Embryonic facial prominence (tissue), 1 donor: ENCODE results near the gene TOR4A.

Experiments
- DNase-seq: peaks from one replicate; pipeline ENCODE4 v3.0.0-alpha.2; 2016; ENCODE audit errors: extremely low spot score

Gene TOR4A

DNA sequence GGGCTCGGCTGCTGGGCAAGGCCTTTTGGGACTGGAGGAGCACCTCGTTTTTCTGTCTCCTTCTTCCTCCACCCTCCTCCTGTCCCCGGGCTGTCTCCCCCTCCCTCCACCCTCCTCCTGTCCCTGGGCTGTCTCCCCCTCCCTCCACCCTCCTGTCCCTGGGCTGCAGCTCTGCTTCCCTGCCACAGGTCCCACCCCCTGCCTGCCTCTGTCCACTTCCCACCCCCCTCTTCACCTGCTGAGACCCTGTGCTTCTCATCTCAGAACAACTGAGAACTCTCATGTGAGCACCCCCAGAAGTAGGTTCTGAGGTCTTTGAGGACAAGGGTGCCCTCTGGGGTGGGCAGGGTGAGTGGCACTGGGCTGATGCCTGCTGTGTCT, 5.8 kb upstream of the TOR4A start:
- no peak for DNase-seq

DNA sequence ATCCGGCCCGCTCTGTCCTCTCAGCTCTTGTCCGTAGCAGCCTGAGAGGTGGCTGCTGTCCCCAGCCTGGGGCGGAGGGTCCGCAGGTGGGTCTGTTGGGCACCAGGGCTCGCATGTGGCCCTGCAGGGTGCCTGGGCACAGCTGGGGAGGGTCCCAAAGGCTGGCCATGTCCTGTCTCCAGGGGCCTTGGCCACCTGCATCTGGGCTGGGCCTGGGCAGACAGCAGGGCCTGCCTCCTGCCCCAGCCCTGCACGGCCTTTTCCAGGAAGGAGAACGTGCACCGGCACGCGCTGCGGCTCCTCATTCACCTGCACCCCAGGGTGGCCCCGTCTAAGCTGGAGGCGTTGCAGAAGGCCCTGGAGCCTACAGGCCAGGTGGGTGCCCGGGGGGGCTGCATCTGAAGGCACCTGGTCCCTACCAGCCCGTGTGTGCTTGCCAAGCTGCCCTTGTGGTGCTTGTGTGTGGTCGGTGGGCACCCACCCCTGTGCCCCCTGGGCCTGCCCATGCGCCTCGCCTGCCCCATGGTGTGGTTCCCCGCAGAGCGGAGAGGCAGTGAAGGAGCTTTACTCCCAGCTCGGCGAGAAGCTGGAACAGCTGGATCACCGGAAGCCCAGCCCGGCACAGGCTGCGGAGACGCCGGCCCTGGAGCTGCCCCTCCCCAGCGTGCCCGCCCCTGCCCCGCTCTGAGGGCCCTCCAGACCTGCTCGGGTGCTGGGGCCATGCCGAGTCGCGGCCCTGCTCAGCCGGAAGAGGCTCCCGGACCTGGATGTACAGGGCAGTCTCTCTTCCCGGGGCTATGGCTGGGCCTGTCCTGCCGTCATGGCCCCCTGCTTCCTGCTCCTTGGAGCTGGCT, 5.1 kb upstream of the TOR4A start:
- DNase-seq: no peak

DNA sequence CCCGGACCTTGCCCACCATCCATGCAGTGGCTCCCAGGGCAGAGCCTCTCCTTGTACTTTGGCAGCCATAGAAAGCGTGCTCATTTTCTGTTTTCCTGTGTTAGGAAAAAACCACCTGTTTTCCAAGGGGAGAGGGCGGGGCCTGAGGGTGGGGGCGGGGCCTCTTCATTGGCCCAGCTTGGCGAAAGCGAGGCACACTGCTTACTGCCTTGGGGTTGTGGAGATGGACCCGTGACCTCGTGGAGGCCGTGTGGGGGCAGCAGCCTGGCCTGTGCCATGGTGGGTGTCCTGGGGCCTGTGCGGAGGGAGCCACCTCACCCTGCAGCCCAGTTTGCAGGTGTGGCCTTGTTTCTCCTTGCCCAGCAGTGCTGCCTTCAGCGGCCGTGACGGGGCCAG, 4.4 kb upstream of the TOR4A start:
- no peak for DNase-seq

DNA sequence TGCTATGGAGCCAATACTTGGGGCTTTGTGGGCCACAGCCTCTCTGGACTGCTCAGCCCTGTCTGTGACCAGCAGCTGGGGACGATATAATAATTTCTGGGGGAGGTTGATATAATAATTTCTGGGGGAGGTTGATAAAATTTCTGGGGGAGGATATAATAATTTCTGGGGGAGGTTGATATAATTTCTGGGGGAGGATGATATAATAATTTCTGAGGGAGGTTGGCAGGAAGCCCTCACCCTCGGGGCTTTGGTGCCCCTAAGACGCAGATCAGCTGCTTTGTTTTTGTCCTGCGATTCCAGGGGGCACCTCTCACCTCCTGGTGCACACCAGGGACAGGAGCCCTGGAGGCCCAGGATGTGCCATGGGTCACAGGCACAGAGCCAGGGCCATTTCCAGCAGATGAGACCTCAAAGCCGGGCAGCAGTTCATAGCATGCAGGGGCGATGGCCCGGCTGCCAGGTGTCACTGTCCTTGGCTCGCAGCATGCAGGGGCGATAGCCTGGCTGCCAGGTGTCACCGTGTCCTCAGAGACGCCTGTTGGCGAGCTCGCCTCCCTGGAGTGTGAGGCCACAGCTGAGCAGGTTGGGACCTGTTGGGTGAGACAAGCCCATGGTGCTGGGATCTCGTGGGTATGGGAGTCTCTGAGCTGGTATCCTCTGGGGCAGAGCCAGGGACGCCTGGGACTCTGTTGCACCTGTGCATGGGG, 3.8 kb upstream of the TOR4A start:
- no peak for DNase-seq

DNA sequence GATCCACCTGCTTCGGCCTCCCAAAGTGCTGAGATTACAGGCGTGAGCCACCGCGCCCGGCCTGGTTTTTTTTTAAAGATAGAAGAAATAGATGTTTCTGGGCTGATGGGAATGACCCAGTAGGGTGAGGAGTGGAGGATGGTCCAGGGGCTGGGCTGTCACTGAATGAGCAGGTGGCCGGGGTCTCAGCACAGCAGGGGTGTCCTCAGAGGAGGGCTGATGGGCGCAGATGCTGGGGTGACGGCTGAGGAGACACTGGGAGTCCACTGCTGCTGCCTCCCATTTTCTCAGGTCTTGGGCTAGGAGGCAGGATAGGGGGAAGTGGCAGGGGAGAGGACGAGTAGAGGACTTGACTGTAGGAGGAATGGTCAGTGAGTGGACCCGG, 2.3 kb upstream of the TOR4A start:
- DNase-seq: no peak

DNA sequence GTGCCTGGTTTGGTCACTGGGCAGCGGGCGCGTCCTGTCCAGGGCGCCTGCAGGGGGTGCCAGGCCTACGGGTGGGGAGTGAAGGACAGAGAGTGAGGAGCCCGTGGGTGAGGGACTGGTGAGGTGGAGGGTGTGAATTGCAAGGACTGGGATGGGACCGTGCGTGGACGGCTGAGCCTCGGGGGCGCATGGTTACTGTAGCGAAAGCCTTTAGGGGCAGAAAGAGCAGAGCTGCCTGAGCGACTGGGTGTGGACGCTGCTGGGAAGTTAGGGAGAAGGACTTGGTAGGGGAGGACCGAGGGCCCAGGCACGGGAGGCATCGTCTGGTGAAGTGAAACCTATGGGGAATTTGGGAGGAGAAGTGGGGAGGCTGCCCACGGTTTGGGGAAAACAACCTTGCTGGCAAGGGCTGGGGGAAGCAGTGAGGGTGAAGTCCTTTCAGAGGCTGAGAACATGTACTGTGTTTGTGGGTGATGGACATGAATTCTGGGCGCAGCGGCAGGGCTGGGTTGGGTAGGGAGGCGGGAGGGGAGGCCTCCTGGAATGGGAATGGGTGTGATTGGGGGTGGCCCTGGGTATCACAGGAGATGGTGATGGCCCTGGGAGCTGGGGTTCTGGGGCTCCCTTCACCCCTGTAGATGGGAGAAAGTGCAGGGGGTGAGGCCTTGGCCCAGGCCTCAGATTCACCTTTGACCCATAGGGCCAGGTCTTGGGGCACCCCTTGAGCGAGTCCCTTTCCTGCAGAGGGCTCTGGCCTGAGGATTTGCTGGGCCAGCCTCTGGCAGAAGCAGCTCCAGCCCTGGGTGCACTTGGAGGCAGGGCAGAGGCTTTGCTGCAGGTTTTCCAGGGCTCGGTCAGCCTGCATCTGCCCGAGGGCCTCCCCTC, 1.7 kb upstream of the TOR4A start:
- DNase-seq: no peak

DNA sequence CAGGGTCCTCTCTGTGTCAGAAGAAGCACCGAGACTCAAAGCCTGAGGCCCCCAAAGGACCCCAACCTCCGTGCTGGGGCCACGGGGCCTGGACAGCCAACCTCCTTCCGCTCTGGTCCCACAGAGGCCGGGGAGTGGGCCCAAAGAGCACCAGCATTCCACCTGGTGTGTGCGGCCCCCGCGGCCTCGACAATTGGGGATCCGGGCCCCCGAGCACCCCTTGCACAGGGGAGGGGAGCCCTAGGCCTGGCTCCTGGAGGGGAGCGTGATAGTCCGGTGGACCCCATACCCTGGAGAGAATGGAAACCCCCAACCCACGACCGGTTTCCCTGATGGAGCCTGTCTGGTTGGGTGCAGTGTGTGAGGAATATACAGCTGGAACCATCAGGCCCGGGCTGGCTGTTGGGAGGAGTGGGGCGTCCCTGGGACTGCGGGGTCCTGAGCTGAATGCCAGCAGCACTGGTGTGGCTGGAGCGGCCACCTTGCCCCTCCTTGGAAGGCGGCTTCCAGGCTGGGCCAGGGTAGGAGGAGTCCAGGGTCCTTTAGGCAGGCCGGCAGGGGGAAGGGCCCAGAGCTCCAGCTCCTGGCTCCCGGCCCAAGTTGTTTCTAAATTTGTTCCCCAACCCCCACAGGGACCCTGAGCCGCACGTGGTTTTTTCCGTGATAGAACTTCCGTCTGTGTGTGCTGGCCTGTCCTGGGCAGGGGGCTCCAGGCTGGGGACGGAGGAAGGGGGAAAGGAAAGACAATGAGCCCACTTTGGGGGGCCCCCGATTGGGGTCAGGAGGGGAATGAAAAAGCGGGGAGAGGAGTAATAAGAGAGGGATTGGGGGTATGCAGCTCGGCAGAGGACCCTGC, 825 bp upstream of the TOR4A start:
- peak; percentile 58 for DNase-seq

DNA sequence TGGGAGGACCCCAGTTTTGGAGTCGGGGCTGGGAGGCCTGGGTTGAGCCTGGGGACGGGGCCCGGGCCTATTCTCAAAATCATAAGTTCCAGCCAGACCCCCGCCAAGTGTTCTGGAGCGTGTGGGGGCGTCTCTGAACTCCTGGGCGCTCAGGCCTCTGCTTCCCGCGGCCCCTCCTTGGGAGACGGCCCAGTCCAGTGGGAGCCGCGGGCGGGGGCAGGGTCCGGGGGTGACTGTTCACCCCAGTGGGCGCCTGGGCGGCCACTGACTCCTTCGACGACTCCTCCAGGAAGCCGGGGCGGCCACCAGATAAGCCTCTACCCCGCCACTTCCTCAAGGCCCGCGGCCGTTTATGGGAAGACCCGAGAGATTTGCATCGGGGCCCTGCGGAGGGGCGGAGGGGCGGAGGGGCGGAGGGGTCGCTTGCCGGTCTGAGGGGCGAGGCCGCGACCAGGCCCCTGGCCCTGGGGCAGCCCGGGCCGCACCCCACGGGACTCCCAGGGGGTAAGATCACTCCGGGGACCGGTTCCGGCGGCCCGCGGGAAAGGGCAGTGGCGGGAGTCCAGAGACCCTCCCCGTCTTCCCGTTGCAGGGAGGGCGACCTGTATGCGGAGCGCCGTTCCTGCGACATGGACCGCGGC, 655 bp downstream of the TOR4A start:
- DNase-seq: no peak

DNA sequence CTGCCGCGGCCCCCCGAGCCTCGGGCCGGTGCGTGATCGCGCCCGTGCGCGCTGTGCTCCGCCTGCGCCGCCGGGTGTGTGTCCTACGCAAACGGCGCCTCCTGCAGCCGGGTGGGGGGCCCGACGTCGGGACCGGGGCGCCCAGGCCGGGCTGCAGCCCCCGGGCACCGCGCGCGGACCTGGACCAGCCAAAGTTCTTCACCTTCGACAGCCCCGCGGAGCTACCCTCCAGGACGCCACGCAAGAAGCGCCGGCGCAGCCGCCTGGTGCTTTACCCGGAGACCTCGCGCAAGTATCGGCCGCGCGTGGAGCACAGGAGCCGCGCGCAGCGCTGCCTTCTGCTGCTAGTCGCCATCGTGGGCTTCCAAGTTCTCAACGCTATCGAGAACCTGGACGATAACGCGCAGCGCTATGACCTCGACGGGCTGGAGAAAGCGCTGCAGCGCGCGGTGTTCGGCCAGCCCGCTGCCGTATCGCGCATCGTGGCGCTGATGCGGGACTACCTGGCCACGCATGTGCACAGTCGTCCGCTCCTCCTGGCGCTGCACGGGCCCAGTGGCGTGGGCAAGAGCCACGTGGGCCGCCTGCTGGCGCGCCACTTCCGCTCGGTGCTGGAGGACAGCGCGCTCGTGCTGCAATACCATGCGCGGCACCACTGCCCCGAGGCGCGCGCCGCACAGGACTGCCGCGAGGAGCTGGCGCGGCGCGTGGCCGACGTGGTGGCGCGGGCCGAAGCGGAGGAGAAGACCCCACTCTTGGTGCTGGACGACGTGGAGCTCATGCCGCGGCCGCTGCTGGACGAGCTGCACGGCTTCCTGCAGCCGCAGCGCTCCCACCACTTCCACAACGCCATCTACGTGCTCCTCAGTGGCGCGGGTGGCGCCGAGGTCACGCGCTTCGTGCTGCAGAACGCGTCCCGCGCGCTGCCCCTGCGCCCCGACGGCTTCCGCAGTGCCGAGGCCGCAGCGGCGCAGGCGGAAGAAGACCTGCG, 1.5 kb downstream of the TOR4A start:
- DNase-seq: no peak

DNA sequence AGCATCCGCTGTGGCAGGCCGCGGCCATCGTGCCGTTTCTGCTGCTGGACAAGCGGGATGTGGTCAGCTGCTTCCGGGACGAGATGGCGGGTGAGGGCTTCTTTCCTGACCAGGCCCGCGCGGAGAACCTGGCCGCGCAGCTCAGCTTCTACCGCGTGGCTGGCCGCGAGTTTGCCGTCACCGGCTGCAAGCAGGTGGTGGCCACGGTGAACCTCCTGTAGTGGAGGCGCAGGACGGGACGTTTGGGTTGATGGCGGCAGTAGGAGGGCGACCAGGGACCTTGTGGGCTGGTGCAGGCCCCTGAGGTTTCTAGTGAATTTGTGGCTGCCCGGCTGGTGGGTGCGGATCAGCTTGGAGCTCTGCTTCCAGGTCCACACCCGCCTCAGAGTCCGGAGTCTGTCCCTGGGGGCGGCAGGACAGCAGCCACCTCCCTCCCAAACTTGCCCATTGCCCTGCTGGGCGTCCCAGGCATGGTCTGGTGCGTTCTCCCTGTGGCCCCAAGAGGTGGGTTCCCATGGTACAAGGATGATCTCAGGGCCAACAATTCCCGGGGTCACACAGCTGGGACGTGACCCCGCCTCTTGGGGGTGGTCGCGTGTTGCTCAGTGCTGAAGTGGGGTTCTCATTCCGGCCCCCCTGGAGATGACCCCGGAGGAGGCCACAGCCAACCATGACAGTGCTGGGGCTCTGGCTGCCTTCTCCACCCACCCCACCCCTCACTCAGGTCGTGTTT, 2.4 kb downstream of the TOR4A start:
- DNase-seq: no peak

DNA sequence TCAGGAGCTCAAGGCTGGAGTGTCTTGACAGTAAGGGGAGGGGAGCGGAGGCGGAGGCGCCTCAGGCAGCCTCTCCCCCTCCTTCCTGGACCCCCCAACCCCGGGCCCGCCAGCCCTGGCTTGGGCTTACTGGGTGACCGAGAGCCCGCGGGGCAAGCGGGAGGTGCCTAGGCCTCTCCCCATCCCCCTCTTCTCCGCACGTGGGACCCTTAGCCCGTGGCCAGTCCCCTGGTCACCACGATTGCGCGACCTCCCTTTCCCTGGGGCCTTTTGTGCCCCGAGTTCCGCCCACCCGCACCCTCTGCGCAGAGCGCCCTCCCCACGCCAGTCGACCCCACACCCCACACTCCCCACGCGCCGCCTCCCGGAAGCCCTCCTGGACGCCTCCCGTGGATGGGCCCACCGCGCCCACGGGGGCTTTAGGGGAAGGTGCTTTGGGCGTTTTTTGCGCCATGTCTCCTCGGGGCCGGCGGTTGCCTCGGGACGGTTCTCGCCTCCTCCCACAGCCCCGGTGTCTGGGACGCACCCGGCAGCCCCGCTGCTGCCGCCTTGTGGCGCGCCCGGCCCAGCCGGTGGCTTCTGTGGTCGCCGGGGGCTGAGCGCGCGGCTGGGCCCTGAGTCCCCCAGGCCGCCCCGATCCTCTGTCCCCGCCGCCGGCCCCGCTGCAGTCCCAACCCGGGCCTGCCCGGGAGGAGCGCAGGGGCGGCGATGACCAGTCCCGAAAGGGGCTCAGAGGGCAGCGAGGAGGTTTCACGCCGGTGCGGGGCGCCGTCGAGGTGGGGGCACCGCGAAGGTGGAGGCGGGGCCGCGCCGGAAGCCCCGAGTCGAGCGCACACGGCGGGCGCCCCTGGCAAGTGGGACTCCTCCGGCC, 3.2 kb downstream of the TOR4A start:
- no peak for DNase-seq

DNA sequence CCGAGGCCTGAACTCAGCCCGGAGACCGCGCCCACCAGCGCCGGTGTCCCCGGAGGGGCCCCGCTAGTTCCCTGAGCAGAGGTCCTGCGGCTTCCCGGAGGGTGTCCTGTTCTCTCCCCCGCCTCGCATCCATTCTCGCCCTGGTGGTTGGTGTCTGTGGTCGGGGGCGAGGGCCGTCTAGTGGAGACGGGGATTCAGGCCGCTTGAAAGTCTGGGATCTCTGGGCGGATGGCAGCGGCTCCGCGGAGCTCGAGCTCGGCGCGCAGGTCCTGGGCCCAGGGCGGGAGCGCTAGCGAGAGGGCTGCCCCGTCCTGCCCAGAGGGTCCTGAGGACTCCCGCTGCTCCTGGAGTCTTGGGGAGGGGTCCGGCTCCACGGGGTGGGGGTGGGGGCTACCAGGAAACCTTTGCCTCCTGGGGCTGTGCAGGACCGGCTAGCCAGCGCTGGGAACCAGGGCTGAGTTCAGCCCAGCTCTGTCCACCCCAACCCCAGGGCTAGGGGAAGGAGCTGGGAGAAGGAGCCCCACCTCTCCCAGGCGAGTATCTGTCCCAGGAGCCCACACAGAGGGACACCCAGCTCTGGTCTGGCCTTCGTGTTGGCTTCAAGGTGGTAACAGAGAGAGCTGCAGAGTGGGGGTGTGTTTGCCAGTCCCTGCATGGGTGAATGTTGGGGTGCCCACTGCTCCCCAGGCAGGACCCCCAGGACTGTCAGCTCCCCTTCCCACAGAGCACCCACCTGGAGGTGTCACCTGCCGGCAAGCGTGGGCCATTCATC, 4.0 kb downstream of the TOR4A start:
- no peak for DNase-seq

DNA sequence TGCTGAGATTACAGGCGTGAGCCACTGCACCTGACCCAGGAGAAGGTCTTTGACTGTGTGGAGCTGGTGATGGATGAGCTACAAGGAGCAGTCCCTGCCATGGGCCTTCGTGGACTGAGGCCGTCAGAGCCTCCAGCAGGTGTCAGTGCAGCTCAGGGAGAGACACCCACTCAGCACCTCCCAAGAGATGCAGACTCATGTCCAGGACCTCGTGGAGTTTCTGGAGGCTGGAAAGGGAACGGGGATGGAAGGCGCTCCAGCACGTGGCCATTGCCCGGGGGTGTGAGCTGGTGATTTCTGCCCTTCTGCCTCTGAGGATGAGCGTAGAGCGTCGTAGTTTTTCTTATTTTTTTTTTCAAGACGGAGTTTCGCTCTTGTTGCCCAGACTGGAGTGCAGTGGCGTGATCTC, 9.5 kb downstream of the TOR4A start:
- no peak for DNase-seq

DNA sequence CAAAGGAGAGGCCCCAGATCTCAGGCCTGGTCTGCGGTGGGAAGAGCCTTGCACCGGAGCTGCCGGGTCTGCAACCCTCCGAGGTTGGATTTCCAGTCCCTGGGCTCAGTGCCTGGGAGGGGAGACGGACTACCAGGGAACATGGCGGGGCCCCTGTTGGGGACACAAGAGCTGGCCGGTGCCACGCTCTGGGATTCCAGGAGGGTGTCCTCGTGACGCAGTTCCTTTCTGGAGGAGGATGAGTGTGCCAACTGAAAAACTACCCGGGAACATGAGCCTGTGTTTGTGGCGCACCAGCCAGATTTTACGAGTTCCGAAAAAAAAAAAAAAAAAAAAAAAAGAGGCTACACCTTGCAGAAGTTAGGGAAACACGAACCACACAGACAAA, 15.6 kb downstream of the TOR4A start:
- no peak for DNase-seq

DNA sequence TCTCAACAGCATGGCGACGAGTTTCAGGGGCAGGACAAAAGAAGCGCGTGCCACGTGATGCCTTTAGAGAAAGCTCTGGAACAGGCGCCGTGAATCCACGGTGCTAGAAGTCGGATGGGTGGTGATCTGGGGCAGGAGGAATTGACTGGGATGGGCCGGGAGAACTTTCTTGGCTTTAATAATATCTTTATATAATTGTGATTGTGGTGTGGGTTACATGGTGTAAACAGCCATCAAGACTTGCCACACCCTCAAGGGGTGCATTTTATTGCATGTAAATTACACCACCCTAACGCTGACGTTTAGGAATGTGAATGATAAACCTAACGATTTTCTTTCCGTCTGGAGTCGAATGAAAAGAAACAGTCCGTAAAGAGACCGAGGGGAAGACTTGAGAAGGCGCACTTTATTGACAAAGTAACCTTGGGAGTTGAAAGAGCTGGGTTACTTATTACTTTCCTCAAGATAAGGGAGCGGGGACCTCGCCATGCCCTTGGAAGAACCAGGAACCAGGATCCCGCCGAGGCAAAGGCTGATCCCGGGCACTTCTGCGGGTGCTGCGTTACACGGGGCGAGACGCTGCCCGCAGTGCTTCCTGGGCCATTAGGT, 16.1 kb downstream of the TOR4A start:
- DNase-seq: no peak

DNA sequence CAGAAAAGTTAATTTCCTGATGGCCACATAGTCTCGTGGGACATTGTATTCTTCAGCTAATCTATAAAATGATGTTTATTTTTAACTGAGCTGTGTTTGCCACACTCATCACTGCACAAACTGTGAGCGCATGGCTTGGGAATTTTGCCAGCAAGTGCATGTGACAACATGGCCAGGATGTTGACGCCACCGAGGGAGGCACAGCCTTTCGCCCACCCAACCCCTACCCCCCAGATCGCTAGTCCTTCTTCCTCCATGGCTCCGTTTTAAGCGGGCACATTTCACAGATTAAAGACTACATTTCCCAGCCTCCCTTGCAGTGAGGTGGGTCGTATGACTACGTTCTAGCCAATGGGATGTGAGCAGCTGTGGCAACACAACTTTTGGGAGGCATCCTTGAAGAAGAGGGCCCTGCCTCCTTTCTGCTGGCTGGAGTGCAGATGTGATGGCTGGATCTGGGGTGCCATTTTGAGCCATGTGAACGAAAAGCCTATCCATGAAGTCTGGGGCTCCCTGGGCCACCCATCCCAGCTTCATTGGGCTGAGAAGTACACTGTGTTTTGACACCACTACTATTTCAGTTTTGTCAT, 16.7 kb downstream of the TOR4A start:
- DNase-seq: no peak
